ENCODE measurements around the gene KRTAP3-2.

DNA sequence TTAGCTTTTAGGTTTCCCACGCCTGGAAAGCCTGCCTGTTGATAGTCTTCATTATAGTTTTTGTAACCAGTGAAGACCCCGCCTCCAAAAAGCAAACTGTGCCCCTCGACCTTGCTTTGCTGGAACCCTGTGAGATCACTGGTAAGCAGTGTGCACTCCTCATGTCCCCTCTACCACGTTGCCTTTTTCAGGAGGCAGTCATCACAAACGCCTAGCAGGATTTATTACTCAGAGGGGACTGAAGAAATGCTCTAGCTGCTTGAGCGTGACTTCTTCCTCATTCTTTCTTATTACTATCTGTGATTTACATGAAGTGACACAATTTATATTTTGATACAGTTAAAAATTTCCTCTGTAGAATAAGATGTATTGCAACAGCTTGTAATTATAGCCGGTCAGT is 15.7 kb upstream of the KRTAP3-2 start:
- TF ChIP-seq, protein P1, sequence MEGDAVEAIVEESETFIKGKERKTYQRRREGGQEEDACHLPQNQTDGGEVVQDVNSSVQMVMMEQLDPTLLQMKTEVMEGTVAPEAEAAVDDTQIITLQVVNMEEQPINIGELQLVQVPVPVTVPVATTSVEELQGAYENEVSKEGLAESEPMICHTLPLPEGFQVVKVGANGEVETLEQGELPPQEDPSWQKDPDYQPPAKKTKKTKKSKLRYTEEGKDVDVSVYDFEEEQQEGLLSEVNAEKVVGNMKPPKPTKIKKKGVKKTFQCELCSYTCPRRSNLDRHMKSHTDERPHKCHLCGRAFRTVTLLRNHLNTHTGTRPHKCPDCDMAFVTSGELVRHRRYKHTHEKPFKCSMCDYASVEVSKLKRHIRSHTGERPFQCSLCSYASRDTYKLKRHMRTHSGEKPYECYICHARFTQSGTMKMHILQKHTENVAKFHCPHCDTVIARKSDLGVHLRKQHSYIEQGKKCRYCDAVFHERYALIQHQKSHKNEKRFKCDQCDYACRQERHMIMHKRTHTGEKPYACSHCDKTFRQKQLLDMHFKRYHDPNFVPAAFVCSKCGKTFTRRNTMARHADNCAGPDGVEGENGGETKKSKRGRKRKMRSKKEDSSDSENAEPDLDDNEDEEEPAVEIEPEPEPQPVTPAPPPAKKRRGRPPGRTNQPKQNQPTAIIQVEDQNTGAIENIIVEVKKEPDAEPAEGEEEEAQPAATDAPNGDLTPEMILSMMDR (IDR thresholded peaks at IDR 0.05): no peak
- TF ChIP-seq POLR2AphosphoS5 (IDR thresholded peaks at IDR 0.05) (no peak), POLR2A (IDR thresholded peaks at IDR 0.05; ENCODE audit: low read depth) (no peak)

Measured in esophagus muscularis mucosa (tissue), 3 donors.